Hematopoietic multipotent progenitor cell treated with erythropoietin and hydrocortisone succinate and interleukin-3 and kit ligand, for 15 days (in vitro differentiated cells): ENCODE measurements around the gene SDF2.
"Not testable (repeated sequence)": the region's sequence is repeated elsewhere in the genome, so short reads cannot be mapped to it uniquely, and the experiment has no call there.

ENCODE experiments used
- DNase-seq: peaks from one replicate; pipeline ENCODE4 v3.0.0-alpha.2; 2015; ENCODE audit warnings: low spot score

The SDF2 gene

DNA sequence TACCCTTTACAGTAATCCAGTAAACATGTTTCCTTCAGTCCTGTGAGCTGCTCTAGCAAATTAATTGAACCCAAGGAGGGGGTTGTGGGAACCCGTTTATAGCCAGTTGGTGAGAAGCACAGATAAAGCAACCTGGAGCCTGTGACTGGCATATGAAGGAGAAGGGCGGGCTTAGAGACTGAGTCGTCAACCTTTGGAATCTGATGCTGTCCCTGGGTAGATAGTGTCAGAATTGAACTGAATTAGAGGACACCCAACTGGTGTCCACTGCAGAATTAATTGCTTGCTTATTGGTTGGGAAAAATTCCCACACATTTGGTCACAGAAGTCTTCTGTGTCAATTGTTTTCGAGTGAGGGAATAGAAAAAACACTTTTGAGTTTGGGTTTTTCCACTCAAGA is 34.9 kb downstream of the SDF2 start:
- no peak for DNase-seq

- no peak for DNase-seq
Observed at GRCh38 chr17:28624148-28624547, 37.6 kb downstream of the SDF2 start.

- DNase-seq = no peak
Observed at GRCh38 chr17:28623696-28624095, 38.0 kb downstream of the SDF2 start.

GRCh38 chr17:28622186-28622585 is 39.5 kb downstream of the SDF2 start:
- DNase-seq = no peak

GRCh38 chr17:28620010-28620409 is 41.7 kb downstream of the SDF2 start:
- no peak for DNase-seq

GRCh38 chr17:28618464-28618863 is 43.2 kb downstream of the SDF2 start:
- DNase-seq = no peak

GRCh38 chr17:28616281-28616680 is 45.4 kb downstream of the SDF2 start:
- DNase-seq = no peak

DNA sequence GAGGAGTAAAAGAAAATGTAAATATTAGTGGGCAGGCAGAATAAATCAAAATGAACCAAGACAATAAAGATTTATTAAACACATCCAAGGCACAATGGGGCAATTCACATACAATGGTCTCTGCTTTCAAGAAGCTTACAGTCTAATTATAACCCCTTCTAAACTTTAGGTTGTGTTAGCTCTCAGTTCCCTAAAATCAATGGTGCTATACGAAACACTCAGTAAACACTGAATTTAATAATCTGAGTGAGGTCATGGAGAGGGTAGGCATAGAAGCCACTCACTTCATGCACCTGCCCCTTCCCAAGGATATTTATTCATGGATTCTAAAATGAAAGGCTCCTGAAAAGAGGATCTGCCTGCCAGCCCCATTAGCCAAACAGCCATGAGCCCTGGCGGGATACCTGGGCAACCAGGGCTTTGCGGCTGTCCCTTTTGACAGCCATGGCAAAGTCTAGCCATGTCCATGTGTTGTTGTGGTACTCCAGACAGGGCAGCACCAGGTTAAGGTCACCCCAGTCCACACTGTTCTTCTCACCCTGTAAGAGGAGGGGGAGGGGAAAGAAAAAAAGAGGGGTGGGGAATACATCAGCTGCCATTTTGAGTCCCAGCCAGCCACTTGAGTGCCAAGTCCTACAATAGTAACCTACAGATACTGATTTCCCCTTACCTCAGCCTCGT is 46.3 kb downstream of the SDF2 start:
- no peak for DNase-seq

DNA sequence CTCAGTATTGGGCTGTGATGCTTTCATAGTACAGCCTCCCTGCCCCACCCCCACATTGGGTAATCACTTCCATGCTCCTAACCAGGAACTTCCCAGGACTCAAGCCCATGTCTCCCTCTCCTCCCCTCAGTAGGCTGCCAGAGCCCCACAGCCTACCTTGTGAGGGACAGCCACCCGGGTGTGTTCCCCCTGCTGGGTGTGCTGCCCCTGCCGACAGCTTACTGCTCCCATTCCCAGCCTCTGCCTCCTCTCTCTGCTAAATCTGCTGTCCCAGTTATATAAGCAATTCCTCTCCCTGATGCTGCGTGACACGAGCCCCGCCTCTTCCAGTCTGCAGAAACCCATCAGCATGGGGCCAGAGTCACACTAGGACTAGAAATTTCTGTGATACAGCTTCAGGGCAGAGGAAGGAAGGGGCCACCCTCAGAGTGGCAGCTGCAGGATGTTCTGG is 47.8 kb downstream of the SDF2 start, which contains the start of gene RSKR:
TSS of gene RSKR (minus strand) at position 255 of the 451 bp plus-strand sequence. CDS start at position 231, 24 bp downstream.
- DNase-seq = no peak

DNA sequence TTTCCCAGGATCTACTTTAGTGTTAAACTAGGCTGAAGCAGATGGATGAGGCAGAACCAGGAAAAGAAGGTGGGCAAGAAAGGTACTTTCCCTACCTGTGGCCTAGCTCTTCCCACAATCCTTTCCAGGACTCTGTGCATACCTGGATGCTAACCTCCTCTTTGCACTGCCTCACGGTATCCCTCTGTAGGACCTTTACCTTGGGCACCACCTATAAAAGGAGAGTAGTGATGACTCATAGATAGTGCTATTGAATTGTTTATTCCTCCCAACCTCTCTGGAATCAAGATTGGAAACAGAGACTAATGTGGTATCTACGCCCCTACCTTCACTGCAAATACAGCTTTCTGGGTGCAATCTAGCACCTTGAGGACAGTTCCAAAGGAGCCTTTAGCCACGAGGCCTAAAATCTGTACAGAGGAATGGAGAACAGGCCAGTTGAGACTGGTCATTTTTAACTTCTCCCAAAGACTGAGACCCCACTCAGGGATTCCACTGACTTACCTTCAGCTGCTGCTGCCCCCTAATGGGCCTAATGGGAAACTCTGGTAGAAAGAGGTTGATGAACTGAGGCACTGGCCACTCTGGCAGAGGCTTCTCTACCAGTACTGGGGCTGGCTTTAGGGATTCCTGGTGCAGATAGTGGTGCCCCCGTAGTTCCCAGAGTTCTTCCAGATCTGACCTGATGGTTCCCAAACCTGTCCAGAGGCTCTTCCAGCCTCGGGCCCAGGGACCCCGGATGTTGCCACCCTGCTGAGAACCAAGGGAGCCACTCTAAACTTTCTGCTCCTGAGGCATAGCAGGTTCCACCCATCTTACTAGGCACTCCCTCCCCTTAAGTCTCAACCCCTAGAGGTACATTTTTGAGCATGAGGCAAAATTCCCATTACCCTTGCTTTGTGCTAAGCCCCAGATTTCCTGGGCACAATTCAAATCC is 48.5 kb downstream of the SDF2 start:
- DNase-seq = peak; percentile 44

DNA sequence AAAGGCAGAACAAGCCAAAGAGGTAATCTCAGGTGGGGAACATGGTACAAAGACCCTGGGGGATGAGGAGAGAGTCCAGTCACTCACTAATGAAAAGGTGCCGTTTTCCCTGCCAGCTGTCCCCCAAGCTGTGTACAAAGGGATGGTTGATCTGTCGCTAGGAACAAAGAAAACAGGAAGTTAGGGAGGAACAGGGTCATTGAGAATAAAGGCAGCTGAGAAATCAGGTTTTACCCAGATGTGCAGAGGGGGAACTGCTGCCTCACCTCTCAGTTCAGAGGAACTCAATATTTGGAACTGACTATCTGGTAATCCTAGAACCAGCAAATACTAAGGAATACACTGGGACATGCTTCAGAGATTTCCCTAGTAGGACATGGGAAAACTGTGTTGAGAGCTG is 49.2 kb downstream of the SDF2 start:
- DNase-seq = no peak

- DNase-seq = no peak
Observed at GRCh38 chr17:28610376-28610775, 51.3 kb downstream of the SDF2 start.

DNA sequence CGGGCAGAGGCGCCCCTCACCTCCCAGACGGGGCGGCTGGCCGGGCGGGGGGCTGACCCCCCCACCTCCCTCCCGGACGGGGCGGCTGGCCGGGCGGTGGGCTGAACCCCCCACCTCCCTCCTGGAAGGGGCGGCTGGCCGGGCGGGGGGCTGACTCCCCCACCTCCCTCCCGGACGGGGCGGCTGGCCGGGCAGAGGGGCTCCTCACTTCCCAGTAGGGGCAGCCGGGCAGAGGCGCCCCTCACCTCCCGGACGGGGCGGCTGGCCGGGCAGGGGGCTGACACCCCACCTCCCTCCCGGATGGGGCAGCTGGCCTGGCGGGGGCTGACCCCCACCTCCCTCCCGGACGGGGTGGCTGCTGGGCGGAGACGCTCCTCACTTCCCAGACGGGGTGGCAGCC is 57.7 kb downstream of the SDF2 start:
- not testable (repeated sequence) for DNase-seq

DNA sequence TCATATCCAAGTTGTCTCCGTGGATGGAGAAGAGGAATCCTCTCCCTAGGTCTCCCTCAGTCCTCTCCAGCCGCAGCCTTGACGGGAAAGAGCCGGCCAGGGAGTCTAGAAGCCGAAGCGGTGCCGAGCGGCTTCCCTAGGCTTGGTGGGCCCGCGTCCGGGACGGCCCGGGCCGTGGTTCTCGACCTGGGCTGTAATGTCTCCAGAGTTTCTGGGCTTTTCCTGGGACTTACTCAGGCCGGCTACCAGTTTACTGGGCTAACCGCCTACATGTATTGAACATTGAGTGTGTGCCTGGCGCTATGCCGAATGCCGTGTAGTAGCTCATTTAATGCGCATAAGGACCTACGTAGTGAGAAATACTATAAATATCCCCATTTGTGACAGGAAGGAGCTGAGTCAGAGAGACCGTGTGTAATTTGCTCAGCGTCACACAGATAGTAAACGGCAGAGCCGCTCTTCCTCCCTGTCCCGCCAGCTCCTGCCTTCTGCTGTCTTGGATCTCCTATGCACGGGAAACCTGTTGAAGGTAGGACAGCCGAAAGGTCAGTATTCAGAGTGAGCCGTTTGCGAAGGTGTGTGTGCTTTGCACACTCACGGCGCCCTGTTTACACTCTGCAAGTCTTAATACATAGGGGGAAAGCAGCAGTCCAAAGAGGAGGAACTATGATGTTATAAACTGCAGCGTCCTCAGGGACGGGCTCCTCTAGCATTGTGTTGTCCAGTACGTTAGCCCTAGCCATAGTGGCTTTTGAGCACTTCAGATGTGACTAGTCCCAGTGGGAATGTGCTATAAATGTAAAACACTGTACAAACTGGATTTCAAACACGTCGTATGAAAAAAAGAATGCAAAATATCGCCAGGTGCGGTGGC is 62.2 kb downstream of the SDF2 start:
- peak; percentile 76 for DNase-seq

DNA sequence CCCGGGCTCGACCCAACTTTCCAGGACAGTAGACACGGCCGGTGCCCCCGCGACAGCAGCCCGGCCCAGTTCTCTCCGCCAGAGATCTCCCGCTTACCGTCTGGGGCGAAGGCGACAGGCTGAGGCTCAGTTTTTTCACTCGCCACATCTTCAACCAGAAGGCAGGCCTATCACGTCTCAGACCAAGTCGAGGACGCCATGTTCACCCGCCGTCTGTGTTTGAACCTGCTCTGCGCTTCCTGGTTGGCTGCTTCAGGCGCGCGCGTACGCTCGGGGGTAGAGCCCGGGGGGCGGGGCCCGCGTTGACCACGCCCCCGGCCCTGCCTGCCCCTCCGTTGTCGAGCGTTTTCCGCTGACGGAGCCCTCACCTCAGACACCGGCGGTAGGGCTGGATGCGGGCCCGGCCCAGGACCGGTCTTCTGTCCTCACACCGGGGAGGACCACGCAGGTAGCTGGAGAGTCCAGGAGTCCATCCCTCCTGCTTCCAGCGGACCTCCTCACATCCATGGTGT is 62.9 kb downstream of the SDF2 start, which contains the start of gene SPAG5:
TSS of gene SPAG5 (minus strand) at position 227 of the 512 bp plus-strand sequence. CDS start at position 148, 79 bp downstream.
- peak; percentile 94 for DNase-seq

DNA sequence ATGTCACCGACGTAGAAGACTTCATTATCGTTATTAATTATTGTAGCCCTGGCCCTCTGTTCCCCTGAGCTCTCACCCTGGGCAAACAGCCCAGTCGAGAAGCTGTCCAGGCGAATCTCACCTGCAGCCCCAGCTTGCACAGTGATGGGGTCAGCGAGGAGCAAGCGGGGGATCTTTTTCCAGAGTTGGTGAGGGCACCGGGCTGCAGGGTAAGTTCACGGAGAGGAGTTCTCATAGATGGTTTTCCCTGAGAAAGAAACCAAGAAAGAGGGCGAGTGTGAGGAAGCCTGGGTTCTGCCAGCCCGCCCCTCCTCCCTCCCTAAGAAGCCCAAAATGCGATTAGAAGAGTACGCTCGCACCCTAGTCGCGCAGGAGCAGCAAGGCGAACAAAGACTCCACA is 63.3 kb downstream of the SDF2 start:
- DNase-seq = no peak
